Cerebellar nuclear complex (tissue), 1 donor: ENCODE results near the gene CCDC187.

Source experiments
- DNase-seq, 2 experiments: peaks; one replicate each; lab custom pipeline; 2025; lab: John Stamatoyannopoulos, UW

CCDC187 gene

GRCh38 chr9:136283291-136284235, 20.3 kb downstream of the CCDC187 start:
- peak; percentile 39 to 57 for DNase-seq

GRCh38 chr9:136282272-136282861, 21.5 kb downstream of the CCDC187 start:
- DNase-seq = no peak

GRCh38 chr9:136281421-136282271, 22.2 kb downstream of the CCDC187 start:
- DNase-seq = no peak

GRCh38 chr9:136280535-136281315, 23.2 kb downstream of the CCDC187 start:
- no peak for DNase-seq

GRCh38 chr9:136279471-136279870, 24.4 kb downstream of the CCDC187 start:
- no peak for DNase-seq

GRCh38 chr9:136278894-136279293, 25.0 kb downstream of the CCDC187 start:
- no peak for DNase-seq

- DNase-seq = no peak
Measured at GRCh38 chr9:136278221-136278620, 25.7 kb downstream of the CCDC187 start.

GRCh38 chr9:136277746-136278145, 26.1 kb downstream of the CCDC187 start:
- DNase-seq = no peak

GRCh38 chr9:136276716-136277115, 27.2 kb downstream of the CCDC187 start:
- DNase-seq = no peak

GRCh38 chr9:136275655-136276429, 28.1 kb downstream of the CCDC187 start:
- no peak for DNase-seq

GRCh38 chr9:136274786-136275654, 28.9 kb downstream of the CCDC187 start:
- no peak for DNase-seq

GRCh38 chr9:136273921-136274785, 29.7 kb downstream of the CCDC187 start:
- no peak for DNase-seq

GRCh38 chr9:136273244-136273865, 30.5 kb downstream of the CCDC187 start:
- DNase-seq = no peak

GRCh38 chr9:136270173-136270705, 33.7 kb downstream of the CCDC187 start:
- DNase-seq = no peak

GRCh38 chr9:136268735-136269134, 35.2 kb downstream of the CCDC187 start:
- DNase-seq = no peak

- no peak for DNase-seq
Measured at GRCh38 chr9:136268318-136268717, 35.6 kb downstream of the CCDC187 start.

GRCh38 chr9:136267261-136268111, 36.4 kb downstream of the CCDC187 start:
- DNase-seq = no peak
